Fibroblast of villous mesenchyme (primary cell): ENCODE results near the gene TUBGCP6. TPM values are rescaled to one million over a fixed set of nuclear protein-coding genes. Genes with fewer than 3 reads are reported as not detected.

Experiments used
- DNase-seq: peaks from one replicate; pipeline ENCODE4 v3.0.0-alpha.2; 2010; ENCODE audit warnings: low read depth
- H3K4me3 ChIP-seq: 2 replicates; pipeline ENCODE4 v1.5.1; 2011; ENCODE audit warnings: low read depth, mild to moderate bottlenecking, low read length
- total RNA-seq: library from RNA; depleted of rRNA; stranded (reverse); fragments of >200 nt; gene quantifications from 2 replicates; pipeline ENCODE4 v1.2.3, GENCODE V29; 2012
- TF ChIP-seq, protein P1 (sequence below): IDR thresholded peaks from 2 replicates; pipeline ENCODE4 v1.5.1; 2012; ENCODE audit warnings: low read depth, mild to moderate bottlenecking, low read length; ENCODE audit not compliant: insufficient read depth

Gene TUBGCP6
- total RNA-seq, 1 donor, result 32.4 TPM

DNA sequence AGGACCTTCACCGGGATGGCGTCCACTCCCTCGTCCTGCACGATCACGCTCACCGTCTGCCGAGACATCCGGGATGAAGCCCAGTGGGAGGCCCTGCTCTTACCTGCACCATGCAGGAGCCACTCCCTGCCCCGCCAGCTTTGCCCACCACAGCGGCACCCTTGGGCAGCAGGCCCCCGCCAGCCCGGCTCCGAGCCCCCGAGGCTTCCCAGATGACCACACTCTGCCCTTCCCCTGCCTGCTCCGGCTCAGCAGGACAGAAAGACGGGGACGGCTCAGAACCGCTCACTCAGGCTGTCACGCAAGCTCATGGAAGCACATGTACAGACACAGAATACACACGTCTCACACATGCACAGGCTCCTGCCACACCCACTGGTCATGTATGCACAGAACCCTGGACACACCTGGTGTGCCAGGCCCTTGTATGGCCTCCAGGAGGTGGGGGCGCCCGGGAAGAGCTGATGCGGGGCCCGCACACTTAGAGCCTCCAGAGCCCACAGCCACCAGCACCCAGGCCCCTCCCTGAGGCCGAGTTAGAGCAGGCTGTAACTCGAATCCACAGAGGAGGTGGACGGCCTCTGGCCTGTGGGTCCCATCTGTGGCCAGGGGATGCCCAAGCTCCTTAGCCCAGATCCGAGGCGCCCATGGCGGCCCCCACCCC lies 34.3 kb upstream of the TUBGCP6 start:
- H3K4me3 ChIP-seq, result no peak overlapping the region
- TF ChIP-seq, protein P1, sequence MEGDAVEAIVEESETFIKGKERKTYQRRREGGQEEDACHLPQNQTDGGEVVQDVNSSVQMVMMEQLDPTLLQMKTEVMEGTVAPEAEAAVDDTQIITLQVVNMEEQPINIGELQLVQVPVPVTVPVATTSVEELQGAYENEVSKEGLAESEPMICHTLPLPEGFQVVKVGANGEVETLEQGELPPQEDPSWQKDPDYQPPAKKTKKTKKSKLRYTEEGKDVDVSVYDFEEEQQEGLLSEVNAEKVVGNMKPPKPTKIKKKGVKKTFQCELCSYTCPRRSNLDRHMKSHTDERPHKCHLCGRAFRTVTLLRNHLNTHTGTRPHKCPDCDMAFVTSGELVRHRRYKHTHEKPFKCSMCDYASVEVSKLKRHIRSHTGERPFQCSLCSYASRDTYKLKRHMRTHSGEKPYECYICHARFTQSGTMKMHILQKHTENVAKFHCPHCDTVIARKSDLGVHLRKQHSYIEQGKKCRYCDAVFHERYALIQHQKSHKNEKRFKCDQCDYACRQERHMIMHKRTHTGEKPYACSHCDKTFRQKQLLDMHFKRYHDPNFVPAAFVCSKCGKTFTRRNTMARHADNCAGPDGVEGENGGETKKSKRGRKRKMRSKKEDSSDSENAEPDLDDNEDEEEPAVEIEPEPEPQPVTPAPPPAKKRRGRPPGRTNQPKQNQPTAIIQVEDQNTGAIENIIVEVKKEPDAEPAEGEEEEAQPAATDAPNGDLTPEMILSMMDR, result no peak
- no peak for DNase-seq

DNA sequence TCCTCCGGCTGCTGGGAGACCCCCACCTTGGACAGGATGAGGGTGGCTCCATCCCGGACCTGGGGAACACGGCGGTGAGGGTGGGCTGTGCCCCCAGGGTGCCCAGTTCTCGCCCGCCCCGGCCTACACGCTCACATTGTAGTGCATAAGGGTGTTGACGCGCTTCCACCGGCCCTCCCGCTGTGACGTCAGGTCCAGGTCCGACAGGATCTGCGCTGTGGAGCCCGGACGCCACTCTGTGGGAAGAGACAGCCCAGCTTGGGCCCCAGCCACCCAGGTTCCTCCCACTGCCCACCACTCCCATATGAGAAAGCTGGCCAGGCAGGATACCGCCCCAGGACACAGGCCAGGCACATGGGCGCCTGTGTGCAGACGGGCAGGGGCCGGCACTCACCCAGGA lies 33.6 kb upstream of the TUBGCP6 start:
- TF ChIP-seq, protein P1, result no peak
- no peak overlapping the region for H3K4me3 ChIP-seq
- DNase-seq, result no peak

DNA sequence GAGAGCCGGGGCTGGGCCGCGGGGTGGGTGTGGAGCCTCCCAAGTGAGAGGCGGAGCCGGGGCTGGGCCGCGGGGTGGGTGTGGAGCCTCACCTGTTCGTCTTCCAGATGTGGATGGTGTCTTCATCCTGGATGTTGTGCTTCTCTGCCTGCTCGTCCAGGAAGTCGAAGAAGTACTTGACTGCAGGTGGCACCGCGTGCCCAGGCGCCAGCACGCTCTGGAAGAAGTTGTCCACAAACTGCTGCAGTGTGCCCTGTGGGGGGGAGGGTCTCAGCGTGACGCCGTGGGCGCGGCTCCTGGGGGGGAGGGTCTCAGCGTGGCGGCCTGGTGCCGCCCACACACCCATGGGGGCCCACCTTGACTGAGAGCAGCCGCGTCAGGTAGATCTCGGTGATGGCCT lies 32.9 kb upstream of the TUBGCP6 start:
- DNase-seq, result no peak
- TF ChIP-seq, protein P1, result no peak
- H3K4me3 ChIP-seq, result no peak overlapping the region

DNA sequence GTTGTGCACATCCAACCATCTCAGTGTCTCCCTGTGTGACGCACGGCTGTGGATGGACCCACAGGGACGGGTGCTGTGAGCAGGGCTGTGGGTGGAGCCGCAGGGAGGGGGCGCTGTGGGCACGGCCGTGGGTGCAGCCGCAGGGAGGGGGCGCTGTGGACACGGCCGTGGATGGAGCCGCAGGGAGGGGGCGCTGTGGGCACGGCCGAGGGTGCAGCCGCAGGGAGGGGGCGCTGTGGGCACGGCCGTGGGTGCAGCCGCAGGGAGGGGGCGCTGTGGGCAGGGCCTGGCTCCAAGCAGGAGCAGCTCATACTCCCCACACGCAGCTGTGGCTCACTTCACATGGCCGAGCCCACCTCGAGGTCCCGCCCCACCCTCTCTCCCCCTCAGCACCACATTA lies 31.3 kb upstream of the TUBGCP6 start:
- TF ChIP-seq, protein P1, result peak; percentile 52
- H3K4me3 ChIP-seq, result no peak overlapping the region
- DNase-seq, result peak; percentile 67

DNA sequence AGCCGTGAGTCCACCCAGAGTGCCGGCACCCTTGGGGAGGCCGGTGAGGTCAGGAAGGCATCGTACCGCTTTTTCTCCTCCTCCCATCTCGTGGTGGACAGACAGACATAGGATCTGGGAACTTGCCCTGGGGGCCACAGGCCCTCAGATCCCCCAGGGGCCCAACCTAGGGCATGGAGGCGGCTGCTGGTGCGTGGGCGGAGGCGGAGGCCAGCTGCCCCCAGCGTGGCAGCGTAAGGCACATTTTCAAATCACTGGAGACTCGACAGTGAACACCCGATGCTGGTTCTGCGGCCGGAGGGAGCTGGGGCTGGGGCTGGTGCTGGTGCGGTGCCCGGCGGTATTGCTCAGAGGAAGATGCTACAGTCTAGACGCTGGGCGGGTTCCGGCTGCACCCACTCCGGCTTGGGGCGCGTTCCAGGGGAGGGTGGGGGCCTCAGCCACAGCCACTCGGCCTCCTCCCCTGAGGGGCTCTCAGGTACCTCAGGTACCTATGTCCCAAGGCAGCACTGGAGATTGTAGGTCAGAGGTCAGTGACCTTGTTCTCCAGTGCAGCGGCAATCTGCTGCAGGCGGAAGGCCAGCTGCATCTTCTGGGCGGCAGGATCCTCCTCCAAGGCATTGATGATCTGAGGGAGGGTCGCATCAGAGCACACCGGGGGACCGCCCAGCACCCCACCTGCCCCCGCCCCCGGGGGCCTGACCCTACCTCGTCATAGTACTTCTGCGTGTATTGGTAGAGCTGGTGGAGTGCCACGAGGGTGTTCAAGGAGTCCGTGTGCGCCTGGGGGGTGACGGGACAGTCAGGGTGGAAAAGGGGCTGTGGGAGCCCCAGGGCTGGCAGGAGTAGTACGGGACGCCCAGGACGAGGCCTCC lies 30.6 kb upstream of the TUBGCP6 start:
- no peak for DNase-seq
- no peak overlapping the region for H3K4me3 ChIP-seq
- TF ChIP-seq, protein P1, result no peak

DNA sequence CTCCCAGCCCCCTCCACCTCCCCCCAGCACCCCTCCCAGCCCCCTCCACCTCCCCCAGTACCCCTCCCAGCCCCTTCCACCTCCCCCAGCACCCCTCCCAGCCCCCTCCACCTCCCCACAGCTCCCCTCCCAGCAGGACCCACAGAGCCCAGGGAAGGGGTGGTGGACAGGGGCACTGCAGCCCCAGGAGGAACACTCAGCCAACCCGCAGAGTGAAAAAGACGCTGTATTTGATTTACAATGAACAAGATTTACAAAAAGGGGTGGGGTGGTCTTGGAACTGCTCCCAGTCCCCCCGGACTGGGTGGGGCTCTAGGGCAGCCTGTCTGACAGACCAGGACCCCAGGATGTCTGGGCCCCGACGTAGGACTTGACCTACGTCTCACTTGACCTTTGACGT lies 29.9 kb upstream of the TUBGCP6 start:
- H3K4me3 ChIP-seq, result no peak overlapping the region
- DNase-seq, result no peak
- TF ChIP-seq, protein P1, result no peak
